ENCODE data around the gene PACSIN3.

Gene PACSIN3

GRCh38 chr11:47144541-47144940 is 41.7 kb downstream of the PACSIN3 start:
- no peaks in the 10 kb centered on the region for H4K20me1 ChIP-seq (ENCODE audit: insufficient read depth, low read length)
- H2AFZ ChIP-seq (ENCODE audit: low read length), result no peak overlapping the region
- H3K9me3 ChIP-seq (ENCODE audit: low read length), result no peaks in the 10 kb centered on the region
- no peaks in the 10 kb centered on the region for H3K9me2 ChIP-seq (ENCODE audit: low read depth, low read length)
- H3K4me1 ChIP-seq (ENCODE audit: insufficient read depth, low read length, severe bottlenecking), result peaks cover 11% of the 10 kb centered on the region
- H3K4me2 ChIP-seq (ENCODE audit: low read length), result no peak overlapping the region
- no peak overlapping the region for H3K9ac ChIP-seq (ENCODE audit: low read length)
- H3K4me3 ChIP-seq (ENCODE audit: low read depth, low read length, poor library complexity, severe bottlenecking), result no peak overlapping the region
- H3K27me3 ChIP-seq (ENCODE audit: insufficient read depth, low read length), result no peaks in the 10 kb centered on the region
- TF ChIP-seq, protein P1, sequence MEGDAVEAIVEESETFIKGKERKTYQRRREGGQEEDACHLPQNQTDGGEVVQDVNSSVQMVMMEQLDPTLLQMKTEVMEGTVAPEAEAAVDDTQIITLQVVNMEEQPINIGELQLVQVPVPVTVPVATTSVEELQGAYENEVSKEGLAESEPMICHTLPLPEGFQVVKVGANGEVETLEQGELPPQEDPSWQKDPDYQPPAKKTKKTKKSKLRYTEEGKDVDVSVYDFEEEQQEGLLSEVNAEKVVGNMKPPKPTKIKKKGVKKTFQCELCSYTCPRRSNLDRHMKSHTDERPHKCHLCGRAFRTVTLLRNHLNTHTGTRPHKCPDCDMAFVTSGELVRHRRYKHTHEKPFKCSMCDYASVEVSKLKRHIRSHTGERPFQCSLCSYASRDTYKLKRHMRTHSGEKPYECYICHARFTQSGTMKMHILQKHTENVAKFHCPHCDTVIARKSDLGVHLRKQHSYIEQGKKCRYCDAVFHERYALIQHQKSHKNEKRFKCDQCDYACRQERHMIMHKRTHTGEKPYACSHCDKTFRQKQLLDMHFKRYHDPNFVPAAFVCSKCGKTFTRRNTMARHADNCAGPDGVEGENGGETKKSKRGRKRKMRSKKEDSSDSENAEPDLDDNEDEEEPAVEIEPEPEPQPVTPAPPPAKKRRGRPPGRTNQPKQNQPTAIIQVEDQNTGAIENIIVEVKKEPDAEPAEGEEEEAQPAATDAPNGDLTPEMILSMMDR (IDR thresholded peaks at IDR 0.05; ENCODE audit: low read length), result no peak
- no peak for TF ChIP-seq EZH2 (IDR thresholded peaks at IDR 0.05; ENCODE audit: borderline replicate concordance, low read length)
- no peak overlapping the region for H3K27ac ChIP-seq (ENCODE audit: low read depth, low read length, poor library complexity, severe bottlenecking)
- no peaks in the 10 kb centered on the region for H3F3A ChIP-seq (ENCODE audit: insufficient read depth, low read length)
- peaks cover 4% of the 10 kb centered on the region; the same call in 1 of the 2 replicates for H3K36me3 ChIP-seq (ENCODE audit: insufficient read depth, low read length)
- H3K79me2 ChIP-seq (ENCODE audit: insufficient read depth, low read length), result no peaks in the 10 kb centered on the region

- no peaks in the 10 kb centered on the region for H3K79me2 ChIP-seq (ENCODE audit: insufficient read depth, low read length)
- no peaks in the 10 kb centered on the region for H3K9me3 ChIP-seq (ENCODE audit: low read length)
- H3F3A ChIP-seq (ENCODE audit: insufficient read depth, low read length), result no peaks in the 10 kb centered on the region
- H3K4me1 ChIP-seq (ENCODE audit: insufficient read depth, low read length, severe bottlenecking), result no peaks in the 10 kb centered on the region
- peaks cover 6% of the 10 kb centered on the region for H3K36me3 ChIP-seq (ENCODE audit: insufficient read depth, low read length)
- no peak overlapping the region for H3K4me3 ChIP-seq (ENCODE audit: low read depth, low read length, poor library complexity, severe bottlenecking)
- TF ChIP-seq, protein P1 (IDR thresholded peaks at IDR 0.05; ENCODE audit: low read length), result no peak
- no peak for TF ChIP-seq EZH2 (IDR thresholded peaks at IDR 0.05; ENCODE audit: borderline replicate concordance, low read length)
- H3K27ac ChIP-seq (ENCODE audit: low read depth, low read length, poor library complexity, severe bottlenecking), result peak overlapping the region; percentile 46
- H3K4me2 ChIP-seq (ENCODE audit: low read length), result no peak overlapping the region
- H2AFZ ChIP-seq (ENCODE audit: low read length), result no peak overlapping the region
- H4K20me1 ChIP-seq (ENCODE audit: insufficient read depth, low read length), result no peaks in the 10 kb centered on the region
- no peaks in the 10 kb centered on the region for H3K9me2 ChIP-seq (ENCODE audit: low read depth, low read length)
- no peak overlapping the region for H3K9ac ChIP-seq (ENCODE audit: low read length)
- H3K27me3 ChIP-seq (ENCODE audit: insufficient read depth, low read length), result no peaks in the 10 kb centered on the region
Observed at GRCh38 chr11:47143322-47143721, 42.9 kb downstream of the PACSIN3 start.

- H2AFZ ChIP-seq (ENCODE audit: low read length), result no peak overlapping the region
Observed at GRCh38 chr11:47139878-47140277, 46.4 kb downstream of the PACSIN3 start.

More at GRCh38 chr11:47139878-47140277, 46.4 kb downstream of the PACSIN3 start:
- Histone ChIP-seq H3K9me2 (ENCODE audit: low read depth, low read length) (no peaks in the 10 kb centered on the region), H3K27ac (ENCODE audit: low read depth, low read length, poor library complexity, severe bottlenecking) (no peak overlapping the region), H3K9ac (ENCODE audit: low read length) (no peak overlapping the region), H3K27me3 (ENCODE audit: insufficient read depth, low read length) (no peaks in the 10 kb centered on the region), H4K20me1 (ENCODE audit: insufficient read depth, low read length) (no peaks in the 10 kb centered on the region), H3K9me3 (ENCODE audit: low read length) (no peaks in the 10 kb centered on the region), H3K4me2 (ENCODE audit: low read length) (no peak overlapping the region), H3F3A (ENCODE audit: insufficient read depth, low read length) (no peaks in the 10 kb centered on the region), H3K4me3 (ENCODE audit: low read depth, low read length, poor library complexity, severe bottlenecking) (no peak overlapping the region), H3K4me1 (ENCODE audit: insufficient read depth, low read length, severe bottlenecking) (no peaks in the 10 kb centered on the region), H3K79me2 (ENCODE audit: insufficient read depth, low read length) (no peaks in the 10 kb centered on the region), H3K36me3 (ENCODE audit: insufficient read depth, low read length) (peaks cover 17% of the 10 kb centered on the region)
- TF ChIP-seq, protein P1 (IDR thresholded peaks at IDR 0.05; ENCODE audit: low read length), result no peak
- no peak for TF ChIP-seq EZH2 (IDR thresholded peaks at IDR 0.05; ENCODE audit: borderline replicate concordance, low read length)

Data from OCI-LY1 (cell line).